ENCODE measurements around the gene MFAP5. TPM values are rescaled to one million over a fixed set of nuclear protein-coding genes. Genes with fewer than 3 reads are reported as not detected.

Gene MFAP5
- total RNA-seq, 2 experiments from 2014 or later: not detected

- peaks cover 5% of the 10 kb centered on the region for H3K27me3 Mint-ChIP-seq (ENCODE audit: low read depth)
- intact Hi-C loops (cut with micrococcal nuclease): no loop called here
- no peak for DNase-seq
- no peaks in the 10 kb centered on the region for H3K36me3 Mint-ChIP-seq (ENCODE audit: low read depth)
- H3K9me3 Mint-ChIP-seq: no peaks in the 10 kb centered on the region
- no peak overlapping the region for H3K27ac Mint-ChIP-seq
- no peak overlapping the region for H3K4me3 Mint-ChIP-seq
- CTCF ChIA-PET: interaction anchor here (0.7 to 1.6 kb wide), 3 partner anchors 14 to 40 kb away, joined by 3 to 5 read pairs (median 3); no protein-coding TSS in a partner anchor
- no peaks in the 10 kb centered on the region for H3K4me1 Mint-ChIP-seq (ENCODE audit: low read depth)
Observed at GRCh38 chr12:8667270-8667669, 4.6 kb upstream of the MFAP5 start.

GRCh38 chr12:8665759-8666158 lies 3.1 kb upstream of the MFAP5 start:
- peaks cover 5% of the 10 kb centered on the region for H3K27me3 Mint-ChIP-seq (ENCODE audit: low read depth)
- H3K36me3 Mint-ChIP-seq (ENCODE audit: low read depth): no peaks in the 10 kb centered on the region
- no peaks in the 10 kb centered on the region for H3K9me3 Mint-ChIP-seq
- CTCF ChIA-PET: interaction anchor here (0.5 kb wide), 1 partner anchor 70 kb away, joined by 3 read pairs; no protein-coding TSS in a partner anchor
- intact Hi-C loops (cut with micrococcal nuclease): no loop called here
- no peak for DNase-seq
- H3K4me1 Mint-ChIP-seq (ENCODE audit: low read depth): no peaks in the 10 kb centered on the region
- H3K27ac Mint-ChIP-seq: no peak overlapping the region
- no peak overlapping the region for H3K4me3 Mint-ChIP-seq

GRCh38 chr12:8664228-8664913 lies 1.7 kb upstream of the MFAP5 start:
- no peak overlapping the region for H3K4me3 Mint-ChIP-seq
- H3K9me3 Mint-ChIP-seq: no peaks in the 10 kb centered on the region
- DNase-seq: no peak
- no peak overlapping the region for H3K27ac Mint-ChIP-seq
- peaks cover 5% of the 10 kb centered on the region for H3K27me3 Mint-ChIP-seq (ENCODE audit: low read depth)
- CTCF ChIA-PET: interaction anchor here (0.7 kb wide), 1 partner anchor 15 kb away, joined by 3 read pairs; no protein-coding TSS in a partner anchor
- no peaks in the 10 kb centered on the region for H3K4me1 Mint-ChIP-seq (ENCODE audit: low read depth)
- H3K36me3 Mint-ChIP-seq (ENCODE audit: low read depth): no peaks in the 10 kb centered on the region
- intact Hi-C loops (cut with micrococcal nuclease): no loop called here

- H3K36me3 Mint-ChIP-seq (ENCODE audit: low read depth): no peaks in the 10 kb centered on the region
- H3K4me1 Mint-ChIP-seq (ENCODE audit: low read depth): no peaks in the 10 kb centered on the region
- no peaks in the 10 kb centered on the region for H3K9me3 Mint-ChIP-seq
- H3K27ac Mint-ChIP-seq: no peak overlapping the region
- DNase-seq: no peak
- H3K27me3 Mint-ChIP-seq (ENCODE audit: low read depth): peaks cover 5% of the 10 kb centered on the region
- CTCF ChIA-PET: interaction anchor here (0.5 kb wide), 1 partner anchor 290 kb away, joined by 5 read pairs; no protein-coding TSS in a partner anchor
- H3K4me3 Mint-ChIP-seq: no peak overlapping the region
- intact Hi-C loops (cut with micrococcal nuclease): no loop called here
Observed at GRCh38 chr12:8661751-8662150, 875 bp downstream of the MFAP5 start.

- Mint-ChIP-seq H3K36me3 (ENCODE audit: low read depth) (no peaks in the 10 kb centered on the region), H3K4me1 (ENCODE audit: low read depth) (no peaks in the 10 kb centered on the region), H3K4me3 (no peak overlapping the region), H3K27me3 (ENCODE audit: low read depth) (peaks cover 5% of the 10 kb centered on the region), H3K27ac (no peak overlapping the region), H3K9me3 (no peaks in the 10 kb centered on the region)
- intact Hi-C loops (cut with micrococcal nuclease): no loop called here
- CTCF ChIA-PET: interaction anchor here (0.8 to 0.9 kb wide), 2 partner anchors 199 to 378 kb away, joined by 3 to 4 read pairs; no protein-coding TSS in a partner anchor
- DNase-seq: no peak
Observed at GRCh38 chr12:8661016-8661415, 1.6 kb downstream of the MFAP5 start.

- no peaks in the 10 kb centered on the region for H3K4me1 Mint-ChIP-seq (ENCODE audit: low read depth)
- CTCF ChIA-PET: interaction anchor here (0.6 to 3.5 kb wide), 9 partner anchors 14 to 1539 kb away, joined by 3 to 28 read pairs (median 5); no protein-coding TSS in a partner anchor
- no peaks in the 10 kb centered on the region for H3K9me3 Mint-ChIP-seq
- H3K4me3 Mint-ChIP-seq: no peak overlapping the region
- no peaks in the 10 kb centered on the region for H3K27me3 Mint-ChIP-seq (ENCODE audit: low read depth)
- DNase-seq: no peak
- no peaks in the 10 kb centered on the region for H3K36me3 Mint-ChIP-seq (ENCODE audit: low read depth)
- no peak overlapping the region for H3K27ac Mint-ChIP-seq
- intact Hi-C loops (cut with micrococcal nuclease): no loop called here
Observed at GRCh38 chr12:8658346-8658745, 4.3 kb downstream of the MFAP5 start.

- no peak overlapping the region for H3K27ac Mint-ChIP-seq
- CTCF ChIA-PET: interaction anchor here (0.7 to 3.5 kb wide), 7 partner anchors 13 to 394 kb away, joined by 3 to 18 read pairs (median 3); no protein-coding TSS in a partner anchor
- H3K27me3 Mint-ChIP-seq (ENCODE audit: low read depth): no peaks in the 10 kb centered on the region
- DNase-seq: no peak
- H3K9me3 Mint-ChIP-seq: no peaks in the 10 kb centered on the region
- H3K4me1 Mint-ChIP-seq (ENCODE audit: low read depth): no peaks in the 10 kb centered on the region
- intact Hi-C loops (cut with micrococcal nuclease): no loop called here
- no peak overlapping the region for H3K4me3 Mint-ChIP-seq
- H3K36me3 Mint-ChIP-seq (ENCODE audit: low read depth): no peaks in the 10 kb centered on the region
Observed at GRCh38 chr12:8655421-8655820, 7.2 kb downstream of the MFAP5 start.

GRCh38 chr12:8648576-8649205 lies 13.9 kb downstream of the MFAP5 start:
- intact Hi-C loops (cut with micrococcal nuclease): loop anchor here (1.0 to 5.0 kb wide), 4 partner anchors 91 to 596 kb away; partner anchors contain the start of genes C3AR1 and CLEC4E
- DNase-seq: peak; percentile 87
- no peaks in the 10 kb centered on the region for H3K27me3 Mint-ChIP-seq (ENCODE audit: low read depth)
- no peaks in the 10 kb centered on the region for H3K36me3 Mint-ChIP-seq (ENCODE audit: low read depth)
- no peaks in the 10 kb centered on the region for H3K9me3 Mint-ChIP-seq
- peaks cover 33% of the 10 kb centered on the region for H3K4me1 Mint-ChIP-seq (ENCODE audit: low read depth)
- no peak overlapping the region for H3K27ac Mint-ChIP-seq
- CTCF ChIA-PET: interaction anchor here (0.5 to 1.4 kb wide), 7 partner anchors 9 to 400 kb away, joined by 3 to 5 read pairs (median 3); no protein-coding TSS in a partner anchor
- no peak overlapping the region for H3K4me3 Mint-ChIP-seq

GRCh38 chr12:8647968-8648367 lies 14.7 kb downstream of the MFAP5 start:
- H3K4me1 Mint-ChIP-seq (ENCODE audit: low read depth): peaks cover 36% of the 10 kb centered on the region
- intact Hi-C loops (cut with micrococcal nuclease): loop anchor here (1.0 to 5.0 kb wide), 4 partner anchors 91 to 596 kb away; partner anchors contain the start of genes C3AR1 and CLEC4E

GRCh38 chr12:8644345-8645248 lies 18.0 kb downstream of the MFAP5 start:
- H3K4me1 Mint-ChIP-seq (ENCODE audit: low read depth): peaks cover 36% of the 10 kb centered on the region
- H3K9me3 Mint-ChIP-seq: no peaks in the 10 kb centered on the region
- H3K36me3 Mint-ChIP-seq (ENCODE audit: low read depth): no peaks in the 10 kb centered on the region
- intact Hi-C loops (cut with micrococcal nuclease): loop anchor here (1.0 to 5.0 kb wide), 6 partner anchors 87 to 601 kb away; partner anchors contain the start of genes C3AR1 and CLEC4E
- no peaks in the 10 kb centered on the region for H3K27me3 Mint-ChIP-seq (ENCODE audit: low read depth)
- peak; percentile 85 for DNase-seq
- peak overlapping the region; percentile 47 for H3K4me3 Mint-ChIP-seq
- CTCF ChIA-PET: interaction anchor here (0.7 to 1.3 kb wide), 4 partner anchors 13 to 618 kb away, joined by 3 to 5 read pairs (median 4); no protein-coding TSS in a partner anchor
- peak overlapping the region; percentile 86 for H3K27ac Mint-ChIP-seq

More at GRCh38 chr12:8647968-8648367, 14.7 kb downstream of the MFAP5 start:
- Mint-ChIP-seq H3K27ac (no peak overlapping the region), H3K4me3 (no peak overlapping the region), H3K9me3 (no peaks in the 10 kb centered on the region), H3K36me3 (ENCODE audit: low read depth) (no peaks in the 10 kb centered on the region), H3K27me3 (ENCODE audit: low read depth) (no peaks in the 10 kb centered on the region)
- DNase-seq: no peak
- CTCF ChIA-PET: interaction anchor here (0.5 to 1.2 kb wide), 8 partner anchors 9 to 401 kb away, joined by 3 to 5 read pairs (median 3); no protein-coding TSS in a partner anchor

- CTCF ChIA-PET: interaction anchor here (0.5 to 1.1 kb wide), 4 partner anchors 13 to 101 kb away, joined by 3 to 4 read pairs (median 4); no protein-coding TSS in a partner anchor
- no peaks in the 10 kb centered on the region for H3K9me3 Mint-ChIP-seq
- H3K4me1 Mint-ChIP-seq (ENCODE audit: low read depth): peaks cover 26% of the 10 kb centered on the region
- H3K36me3 Mint-ChIP-seq (ENCODE audit: low read depth): no peaks in the 10 kb centered on the region
- no peak for DNase-seq
- intact Hi-C loops (cut with micrococcal nuclease): no loop called here
- no peaks in the 10 kb centered on the region for H3K27me3 Mint-ChIP-seq (ENCODE audit: low read depth)
- H3K27ac Mint-ChIP-seq: no peak overlapping the region
- H3K4me3 Mint-ChIP-seq: no peak overlapping the region
Observed at GRCh38 chr12:8642775-8643174, 19.9 kb downstream of the MFAP5 start.
